ENCODE measurements around the gene FAT4. TPM values are rescaled to one million over a fixed set of nuclear protein-coding genes. Genes with fewer than 3 reads are reported as not detected.

FAT4 gene, protein sequence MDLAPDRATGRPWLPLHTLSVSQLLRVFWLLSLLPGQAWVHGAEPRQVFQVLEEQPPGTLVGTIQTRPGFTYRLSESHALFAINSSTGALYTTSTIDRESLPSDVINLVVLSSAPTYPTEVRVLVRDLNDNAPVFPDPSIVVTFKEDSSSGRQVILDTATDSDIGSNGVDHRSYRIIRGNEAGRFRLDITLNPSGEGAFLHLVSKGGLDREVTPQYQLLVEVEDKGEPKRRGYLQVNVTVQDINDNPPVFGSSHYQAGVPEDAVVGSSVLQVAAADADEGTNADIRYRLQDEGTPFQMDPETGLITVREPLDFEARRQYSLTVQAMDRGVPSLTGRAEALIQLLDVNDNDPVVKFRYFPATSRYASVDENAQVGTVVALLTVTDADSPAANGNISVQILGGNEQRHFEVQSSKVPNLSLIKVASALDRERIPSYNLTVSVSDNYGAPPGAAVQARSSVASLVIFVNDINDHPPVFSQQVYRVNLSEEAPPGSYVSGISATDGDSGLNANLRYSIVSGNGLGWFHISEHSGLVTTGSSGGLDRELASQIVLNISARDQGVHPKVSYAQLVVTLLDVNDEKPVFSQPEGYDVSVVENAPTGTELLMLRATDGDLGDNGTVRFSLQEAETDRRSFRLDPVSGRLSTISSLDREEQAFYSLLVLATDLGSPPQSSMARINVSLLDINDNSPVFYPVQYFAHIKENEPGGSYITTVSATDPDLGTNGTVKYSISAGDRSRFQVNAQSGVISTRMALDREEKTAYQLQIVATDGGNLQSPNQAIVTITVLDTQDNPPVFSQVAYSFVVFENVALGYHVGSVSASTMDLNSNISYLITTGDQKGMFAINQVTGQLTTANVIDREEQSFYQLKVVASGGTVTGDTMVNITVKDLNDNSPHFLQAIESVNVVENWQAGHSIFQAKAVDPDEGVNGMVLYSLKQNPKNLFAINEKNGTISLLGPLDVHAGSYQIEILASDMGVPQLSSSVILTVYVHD (N-terminal part only)
- total RNA-seq (2014; rRNA removed; shearing (Covaris generic)), result 8.8 and 9.0 TPM in 2 replicates

GRCh38 chr4:125314676-125315575 is at the start of gene FAT4:
Gene FAT4 (plus strand): TSS chr4:125314955. CDS start chr4:125316412, 1,457 bp downstream.
- DNase-seq (ENCODE audit: low spot score), result peak; percentile 96

- no peak for DNase-seq (ENCODE audit: low spot score)
Measured at GRCh38 chr4:125265846-125266245, 48.9 kb upstream of the FAT4 start.

- DNase-seq (ENCODE audit: low spot score), result no peak
Measured at GRCh38 chr4:125266901-125267604, 47.7 kb upstream of the FAT4 start.

DNA sequence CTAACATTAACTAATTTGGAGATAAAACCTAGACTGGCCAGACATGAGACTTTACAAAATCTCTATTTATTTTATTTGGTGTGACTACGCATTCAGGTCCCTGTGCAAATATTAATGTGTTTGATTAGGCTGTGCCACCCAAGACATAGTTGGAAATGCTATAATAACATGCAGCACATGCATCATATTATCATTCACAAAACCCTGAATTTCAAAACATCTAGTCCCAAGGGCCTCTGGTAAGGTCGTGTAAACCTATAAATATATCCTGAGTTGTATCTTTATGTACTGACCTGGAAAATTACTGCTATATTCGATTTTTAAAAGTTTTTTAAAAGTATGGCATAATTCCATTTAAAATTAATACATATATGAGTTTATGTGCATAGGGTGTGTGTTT is 47.1 kb upstream of the FAT4 start:
- DNase-seq (ENCODE audit: low spot score), result no peak

DNA sequence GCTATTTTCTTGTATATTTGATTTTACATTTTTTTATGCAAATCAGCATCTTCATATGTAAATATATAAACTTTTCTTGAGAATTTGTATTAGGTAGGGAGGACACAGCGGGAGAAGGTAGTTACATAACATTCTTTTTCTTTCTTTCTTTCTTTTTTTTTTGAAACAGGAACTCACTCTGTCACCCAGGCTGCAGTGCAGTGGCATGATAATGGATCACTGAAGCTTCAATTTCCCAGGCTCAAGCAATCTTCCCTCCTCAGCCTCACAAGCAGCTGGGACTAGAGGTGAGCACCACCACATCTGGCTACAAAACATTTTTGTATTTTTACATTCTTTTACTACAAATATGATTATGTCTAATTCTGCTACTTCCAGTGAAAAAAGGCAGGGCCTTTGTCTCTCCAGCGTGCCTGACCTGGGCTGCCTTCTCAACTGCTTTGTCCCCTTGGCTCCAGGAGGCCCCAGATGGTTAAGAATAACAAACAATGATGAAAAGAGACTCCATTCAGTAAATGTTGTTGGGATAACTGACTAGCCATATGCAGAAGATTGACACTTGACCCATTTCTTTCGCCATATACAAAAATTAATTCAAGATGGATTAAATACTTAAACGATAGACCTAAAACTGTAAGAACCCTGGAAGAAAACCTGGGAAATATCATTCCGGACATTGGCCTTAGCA is 46.5 kb upstream of the FAT4 start:
- DNase-seq (ENCODE audit: low spot score), result no peak

DNA sequence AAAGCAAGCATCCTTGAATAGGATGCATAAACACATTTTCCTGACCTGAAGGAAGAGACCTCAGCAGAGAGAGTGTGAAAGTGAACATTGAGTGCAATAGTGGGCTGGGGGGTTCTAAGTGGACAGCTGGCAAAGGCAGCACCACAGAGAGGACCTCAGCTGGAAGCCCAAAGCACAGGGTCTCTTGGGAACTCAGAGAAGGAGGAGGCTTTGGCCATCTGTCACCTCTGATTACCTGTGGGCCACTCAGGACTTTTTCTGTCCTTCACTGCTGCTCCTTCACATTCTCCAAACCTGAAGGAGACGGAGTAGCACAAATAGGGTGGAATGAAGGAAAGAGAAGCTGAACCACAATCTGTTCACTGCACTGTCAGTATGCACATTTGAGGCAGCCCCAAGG is 37.9 kb upstream of the FAT4 start:
- DNase-seq (ENCODE audit: low spot score), result no peak

DNA sequence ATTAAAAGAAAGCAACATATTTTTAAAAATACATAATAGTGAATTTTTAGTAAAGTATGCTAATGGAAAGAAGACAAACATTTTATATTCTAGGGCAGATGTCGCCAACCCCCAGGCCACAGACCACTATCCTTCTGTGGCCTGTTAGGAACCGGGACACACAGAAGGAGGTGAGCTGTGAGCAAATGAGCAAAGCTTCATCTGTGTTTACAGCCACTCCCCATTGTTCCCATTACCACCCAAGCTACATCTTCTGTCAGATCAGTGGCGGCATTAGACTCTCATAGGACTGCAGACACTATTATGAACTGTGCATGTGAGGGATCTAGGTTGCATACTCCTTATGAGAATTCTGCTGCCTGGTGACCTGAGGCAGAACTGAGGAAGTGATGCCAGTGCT is 37.0 kb upstream of the FAT4 start:
- DNase-seq (ENCODE audit: low spot score), result no peak

GRCh38 chr4:125280892-125281403 is 33.8 kb upstream of the FAT4 start:
- DNase-seq (ENCODE audit: low spot score), result no peak

DNA sequence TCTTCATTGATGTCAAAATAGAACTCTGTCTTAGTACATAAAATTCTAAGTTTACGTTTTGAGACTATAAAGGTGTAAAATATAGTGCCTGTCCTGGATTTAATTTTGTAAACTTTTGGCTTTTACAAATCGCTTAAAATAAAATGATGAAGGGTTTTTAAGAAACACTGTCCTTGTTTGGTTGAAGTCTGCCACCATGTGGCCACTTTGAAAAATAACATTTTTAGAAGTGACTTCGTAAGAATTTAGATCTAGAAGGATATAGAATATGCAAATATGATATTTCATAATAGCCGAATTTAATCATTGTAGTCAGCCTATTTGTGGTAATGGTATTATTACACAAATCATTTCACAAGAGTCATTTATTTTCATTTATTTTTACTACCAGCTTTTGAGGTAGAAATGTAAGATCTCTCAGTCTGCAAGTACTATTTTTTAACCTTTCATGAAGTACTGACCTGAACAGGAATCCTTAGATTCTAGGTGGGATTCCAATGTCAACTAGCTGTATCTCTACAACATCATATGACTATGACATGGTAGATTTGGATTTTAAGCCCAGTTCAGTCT is 31.0 kb upstream of the FAT4 start:
- DNase-seq (ENCODE audit: low spot score), result peak; percentile 19

GRCh38 chr4:125297116-125297515 is 17.6 kb upstream of the FAT4 start:
- no peak for DNase-seq (ENCODE audit: low spot score)

- DNase-seq (ENCODE audit: low spot score), result no peak
Measured at GRCh38 chr4:125303058-125303457, 11.7 kb upstream of the FAT4 start.

- DNase-seq (ENCODE audit: low spot score), result peak; percentile 10
Measured at GRCh38 chr4:125303821-125304220, 10.9 kb upstream of the FAT4 start.

DNA sequence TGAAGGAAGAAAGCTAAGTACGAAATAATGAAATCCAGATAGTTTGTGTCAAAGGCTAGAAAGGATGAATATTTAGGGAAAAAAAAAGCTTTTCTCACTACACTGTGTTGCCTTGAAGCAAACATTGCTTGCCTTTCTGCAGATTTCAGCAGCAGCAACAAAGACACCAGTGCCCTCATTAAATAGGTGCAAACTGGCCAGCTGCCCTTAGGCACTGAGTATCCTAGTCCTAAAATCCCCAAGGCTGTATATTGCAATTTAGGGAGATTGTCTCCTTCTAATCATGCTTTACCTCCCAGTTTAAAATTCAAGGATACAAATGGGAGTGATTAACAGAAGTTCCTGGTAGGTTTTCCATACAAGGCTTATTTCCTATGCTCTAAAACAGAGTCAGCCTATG is 8.6 kb upstream of the FAT4 start:
- no peak for DNase-seq (ENCODE audit: low spot score)

DNA sequence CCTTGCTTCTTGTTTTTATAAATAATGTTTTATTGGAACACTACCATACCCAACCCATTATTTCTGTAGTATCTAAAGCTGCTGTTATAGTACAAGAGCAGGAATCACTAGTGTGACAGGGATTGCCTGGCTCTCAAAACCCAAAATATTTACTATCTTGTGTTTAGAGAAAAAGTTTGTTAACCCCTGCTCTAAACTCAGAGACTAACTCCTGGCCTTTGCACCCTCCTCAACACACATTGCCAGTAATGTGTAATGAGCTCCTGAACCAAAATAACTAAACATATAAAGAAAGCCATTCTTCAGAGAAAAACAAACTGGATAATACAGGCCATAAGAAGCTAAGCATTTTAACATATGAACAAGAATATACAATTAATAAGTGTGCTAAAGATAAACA is 8.2 kb upstream of the FAT4 start:
- no peak for DNase-seq (ENCODE audit: low spot score)

DNA sequence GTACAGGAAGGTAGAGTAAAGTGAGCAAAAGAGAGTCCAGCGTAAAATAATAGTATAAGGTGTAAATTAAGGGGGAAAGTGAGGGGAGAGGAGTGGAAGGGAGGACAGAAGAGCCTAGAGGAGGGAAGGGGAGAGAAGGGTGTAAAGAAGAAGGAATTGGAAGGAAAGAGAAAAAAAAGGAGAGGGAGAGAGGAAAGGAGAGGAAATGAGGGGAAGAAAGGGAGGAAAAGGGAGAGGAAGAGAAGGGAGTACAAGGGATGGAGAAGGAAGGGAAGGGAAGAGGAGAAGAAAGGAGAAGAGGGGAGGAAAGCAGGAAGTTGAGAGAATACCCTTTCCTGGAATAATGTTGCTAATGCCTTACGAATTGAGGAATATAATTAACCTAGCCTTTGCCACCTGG is 3.3 kb upstream of the FAT4 start:
- DNase-seq (ENCODE audit: low spot score), result no peak

DNA sequence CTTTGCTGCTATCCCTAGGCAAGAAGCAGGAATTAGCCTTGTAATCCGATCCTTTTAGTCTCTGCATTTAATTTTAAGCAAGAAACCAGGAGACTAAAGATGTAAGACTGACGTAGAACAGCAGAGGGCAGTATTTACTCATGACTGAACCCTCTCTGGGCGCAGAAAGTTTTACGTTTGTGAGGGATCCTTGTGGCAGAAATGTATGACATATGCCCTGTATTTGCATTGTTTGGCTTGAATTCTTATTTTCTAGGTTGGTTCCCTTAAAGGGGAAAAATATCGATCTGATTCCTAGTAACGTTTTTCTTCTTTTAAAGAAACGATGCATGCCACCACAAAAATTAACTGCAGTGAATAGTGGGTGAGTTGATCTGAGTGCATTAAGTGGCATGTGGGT is 1.3 kb upstream of the FAT4 start:
- DNase-seq (ENCODE audit: low spot score), result peak; percentile 84

DNA sequence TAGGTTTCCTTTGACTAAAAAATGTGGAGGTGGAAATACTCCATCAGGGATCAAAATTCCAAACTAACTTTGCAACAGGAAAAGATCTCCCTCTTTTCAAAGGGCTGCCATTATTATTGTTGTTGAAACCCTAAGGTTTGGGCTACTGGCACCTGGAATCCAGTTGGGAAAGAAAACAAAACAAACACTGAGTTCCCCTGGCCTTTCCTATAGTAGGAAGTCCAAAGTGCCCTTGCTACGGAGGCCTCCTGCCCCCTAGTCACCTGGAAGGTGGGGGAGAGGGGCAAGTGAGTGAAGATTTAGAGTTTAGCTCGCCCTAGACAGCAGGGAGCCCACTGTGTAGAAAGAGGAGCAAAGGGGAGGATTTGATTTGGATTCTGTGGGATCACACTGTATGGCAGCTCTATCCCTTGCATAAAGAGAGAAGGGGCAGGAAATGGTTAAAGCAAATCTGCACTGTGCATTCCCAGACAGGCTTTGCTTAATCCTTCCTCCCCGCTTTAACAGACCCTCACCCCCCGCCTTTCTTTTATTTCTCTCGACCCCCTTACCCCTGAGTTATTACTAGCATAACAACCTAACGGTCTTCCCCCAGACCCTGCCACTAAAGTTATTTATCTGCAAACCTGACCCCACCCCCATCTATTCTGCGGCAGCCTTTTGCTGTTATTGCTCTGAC is 627 bp upstream of the FAT4 start:
- DNase-seq (ENCODE audit: low spot score), result peak; percentile 19

- DNase-seq (ENCODE audit: low spot score), result peak; percentile 20
Measured at GRCh38 chr4:125315576-125316400, 1.0 kb downstream of the FAT4 start.
